Activated T-helper 1 cell treated with anti-CD3 and anti-CD28 coated beads, Interleukin-12 subunit alpha, Interleukin-12 subunit beta, Interleukin-2, Interleukin-4 antibody, amounts not matched to agents 30 ng/mL and 10 ng/mL and 1 ng/mL, durations not matched to agents 14 hours and 24 hours and 36 hours (primary cell): ENCODE data around the gene RPS16. TPM values are rescaled to one million over a fixed set of nuclear protein-coding genes. Genes with fewer than 3 reads are reported as not detected.

ENCODE experiments used
- DNase-seq: peaks from one replicate; pipeline ENCODE4 v3.0.0; 2021; ENCODE audit warnings: low spot score
- H3K27ac Mint-ChIP-seq: one replicate; pipeline ENCODE4 v1.8.0; 2021; ENCODE audit warnings: mild to moderate bottlenecking, mixed read lengths
- H3K27me3 Mint-ChIP-seq: one replicate; pipeline ENCODE4 v1.8.0; 2022; ENCODE audit warnings: mild to moderate bottlenecking, moderate library complexity, mixed read lengths; ENCODE audit not compliant: insufficient read depth
- H3K36me3 Mint-ChIP-seq: one replicate; pipeline ENCODE4 v1.8.0; 2021; ENCODE audit warnings: low read depth, mixed read lengths
- H3K4me1 Mint-ChIP-seq: one replicate; pipeline ENCODE4 v1.8.0; 2021; ENCODE audit warnings: low read depth, mixed read lengths
- H3K4me3 Mint-ChIP-seq: one replicate; pipeline ENCODE4 v1.8.0; 2021; ENCODE audit warnings: mild to moderate bottlenecking, moderate library complexity, mixed read lengths
- H3K9me3 Mint-ChIP-seq: one replicate; pipeline ENCODE4 v1.8.0; 2021; ENCODE audit warnings: mixed read lengths
- intact Hi-C: fragments of 100-400 bp; cut with micrococcal nuclease; formaldehyde crosslinking; loops from one replicate; pipeline ENCODE4 v1.15.1; 2024
- total RNA-seq: library from RNA; stranded (reverse); gene quantifications from 2 replicates; pipeline ENCODE4 v1.2.3, GENCODE V29; 2022

Gene RPS16
- total RNA-seq, 1 donor from 2014 or later, result 2,532 TPM

GRCh38 chr19:39407410-39407659 lies 28.4 kb downstream of the RPS16 start:
- peaks cover 13% of the 10 kb centered on the region for H3K36me3 Mint-ChIP-seq
- no peak for DNase-seq
- intact Hi-C loops, result no loop called here
- H3K27me3 Mint-ChIP-seq, result no peaks in the 10 kb centered on the region
- peak overlapping the region; percentile 96 for H3K4me3 Mint-ChIP-seq
- H3K27ac Mint-ChIP-seq, result peak overlapping the region; percentile 91
- no peaks in the 10 kb centered on the region for H3K9me3 Mint-ChIP-seq
- peaks cover 58% of the 10 kb centered on the region for H3K4me1 Mint-ChIP-seq

GRCh38 chr19:39406656-39407409 lies 28.9 kb downstream of the RPS16 start, which contains the start of gene ZFP36:
ZFP36 (plus strand) TSS chr19:39406847; CDS start chr19:39406905, 58 bp downstream.
- intact Hi-C loops, result no loop called here
- H3K27ac Mint-ChIP-seq, result peak within 1 kb of the TSS; percentile 94
- H3K4me3 Mint-ChIP-seq, result peak within 1 kb of the TSS; percentile 96
- peak; percentile 77 for DNase-seq
- no peaks in the 10 kb centered on the region for H3K9me3 Mint-ChIP-seq
- H3K36me3 Mint-ChIP-seq, result peaks cover 13% of the 10 kb centered on the region
- H3K27me3 Mint-ChIP-seq, result no peaks in the 10 kb centered on the region
- peaks cover 60% of the 10 kb centered on the region for H3K4me1 Mint-ChIP-seq

GRCh38 chr19:39405958-39406655 lies 29.6 kb downstream of the RPS16 start:
- H3K4me1 Mint-ChIP-seq, result peaks cover 60% of the 10 kb centered on the region
- intact Hi-C loops, result no loop called here
- peak overlapping the region; percentile 94 for H3K27ac Mint-ChIP-seq
- peak overlapping the region; percentile 89 for H3K4me3 Mint-ChIP-seq
- no peaks in the 10 kb centered on the region for H3K9me3 Mint-ChIP-seq
- peaks cover 13% of the 10 kb centered on the region for H3K36me3 Mint-ChIP-seq
- no peaks in the 10 kb centered on the region for H3K27me3 Mint-ChIP-seq
- peak; percentile 66 for DNase-seq

GRCh38 chr19:39405261-39405957 lies 30.3 kb downstream of the RPS16 start:
- Mint-ChIP-seq H3K27me3 (no peaks in the 10 kb centered on the region), H3K4me3 (peak overlapping the region; percentile 53), H3K4me1 (peaks cover 60% of the 10 kb centered on the region), H3K9me3 (no peaks in the 10 kb centered on the region), H3K36me3 (peaks cover 13% of the 10 kb centered on the region), H3K27ac (peak overlapping the region; percentile 55)
- intact Hi-C loops, result no loop called here
- DNase-seq, result no peak

- H3K27me3 Mint-ChIP-seq, result no peaks in the 10 kb centered on the region
- peak overlapping the region; percentile 82 for H3K4me3 Mint-ChIP-seq
- peak; percentile 90 for DNase-seq
- peak overlapping the region; percentile 95 for H3K27ac Mint-ChIP-seq
- H3K4me1 Mint-ChIP-seq, result peaks cover 69% of the 10 kb centered on the region
- H3K36me3 Mint-ChIP-seq, result peaks cover 11% of the 10 kb centered on the region
- H3K9me3 Mint-ChIP-seq, result no peaks in the 10 kb centered on the region
- intact Hi-C loops, result no loop called here
These were observed 32.1 kb downstream of the RPS16 start for GRCh38 chr19:39403331-39404312.

GRCh38 chr19:39402346-39403300 lies 33.1 kb downstream of the RPS16 start:
- DNase-seq, result peak; percentile 83
- Mint-ChIP-seq H3K27me3 (no peaks in the 10 kb centered on the region), H3K4me1 (peaks cover 68% of the 10 kb centered on the region), H3K4me3 (peak overlapping the region; percentile 82), H3K27ac (peak overlapping the region; percentile 95), H3K36me3 (peaks cover 3% of the 10 kb centered on the region), H3K9me3 (no peaks in the 10 kb centered on the region)
- intact Hi-C loops, result loop anchor here (1.0 kb wide), 2 partner anchors 11 to 28 kb away; partner anchors contain the start of genes MED29 and PAF1

GRCh38 chr19:39401549-39402345 lies 34.0 kb downstream of the RPS16 start:
- H3K36me3 Mint-ChIP-seq, result peaks cover 2% of the 10 kb centered on the region
- H3K4me3 Mint-ChIP-seq, result peak overlapping the region; percentile 82
- intact Hi-C loops, result loop anchor here (1.0 kb wide), 2 partner anchors 10 to 29 kb away; partner anchors contain the start of genes MED29 and PAF1
- DNase-seq, result peak; percentile 69
- no peaks in the 10 kb centered on the region for H3K9me3 Mint-ChIP-seq
- H3K27ac Mint-ChIP-seq, result peak overlapping the region; percentile 95
- peaks cover 72% of the 10 kb centered on the region for H3K4me1 Mint-ChIP-seq
- H3K27me3 Mint-ChIP-seq, result no peaks in the 10 kb centered on the region

- H3K4me3 Mint-ChIP-seq, result peak overlapping the region; percentile 82
- DNase-seq, result no peak
These were observed 34.6 kb downstream of the RPS16 start for GRCh38 chr19:39401070-39401548.

GRCh38 chr19:39400061-39400460 lies 35.7 kb downstream of the RPS16 start:
- peaks cover 9% of the 10 kb centered on the region for H3K36me3 Mint-ChIP-seq
- H3K9me3 Mint-ChIP-seq, result no peaks in the 10 kb centered on the region
- no peaks in the 10 kb centered on the region for H3K27me3 Mint-ChIP-seq
- peaks cover 61% of the 10 kb centered on the region for H3K4me1 Mint-ChIP-seq
- DNase-seq, result no peak
- intact Hi-C loops, result no loop called here
- peak overlapping the region; percentile 76 for H3K27ac Mint-ChIP-seq
- no peak overlapping the region for H3K4me3 Mint-ChIP-seq

More at GRCh38 chr19:39401070-39401548, 34.6 kb downstream of the RPS16 start:
- H3K36me3 Mint-ChIP-seq, result peaks cover 2% of the 10 kb centered on the region
- no peaks in the 10 kb centered on the region for H3K27me3 Mint-ChIP-seq
- H3K4me1 Mint-ChIP-seq, result peaks cover 68% of the 10 kb centered on the region
- no peaks in the 10 kb centered on the region for H3K9me3 Mint-ChIP-seq
- peak overlapping the region; percentile 95 for H3K27ac Mint-ChIP-seq
- intact Hi-C loops, result no loop called here

- peak overlapping the region; percentile 76 for H3K27ac Mint-ChIP-seq
- H3K36me3 Mint-ChIP-seq, result peaks cover 11% of the 10 kb centered on the region
- H3K4me3 Mint-ChIP-seq, result peak overlapping the region; percentile 1
- H3K4me1 Mint-ChIP-seq, result peaks cover 61% of the 10 kb centered on the region
- H3K9me3 Mint-ChIP-seq, result no peaks in the 10 kb centered on the region
- no peaks in the 10 kb centered on the region for H3K27me3 Mint-ChIP-seq
- no peak for DNase-seq
- intact Hi-C loops, result loop anchor here (5.0 kb wide), 1 partner anchor 273 kb away; no protein-coding TSS in a partner anchor
These were observed 36.1 kb downstream of the RPS16 start for GRCh38 chr19:39399668-39400050.
